ENCODE data around the gene SLC15A4.

- TF ChIP-seq CTCF (IDR thresholded peaks at IDR 0.05) (no peak), EP300 (IDR thresholded peaks at IDR 0.05) (no peak), MAFK (IDR thresholded peaks at IDR 0.05; ENCODE audit: partially characterized antibody) (no peak), BCL3 (IDR thresholded peaks at IDR 0.05) (no peak)
Observed at GRCh38 chr12:128861226-128862016, 37.7 kb upstream of the SLC15A4 start.
